GM21360 (cell line): Measurements from ENCODE around the gene CAMTA1.

ENCODE experiments used
- ATAC-seq: cut with Tn5 transposase; IDR thresholded peaks from one replicate; pipeline ENCODE4 v1.9.1; 2021; ENCODE audit warnings: mild to moderate bottlenecking, moderate library complexity; ENCODE audit not compliant: unreplicated experiment

The CAMTA1 gene

GRCh38 chr1:7491109-7491817, 706.0 kb downstream of the CAMTA1 start:
- no peak for ATAC-seq

GRCh38 chr1:7491818-7492173, 706.5 kb downstream of the CAMTA1 start:
- no peak for ATAC-seq

- ATAC-seq: no peak
These were observed 708.6 kb downstream of the CAMTA1 start for GRCh38 chr1:7493711-7494454.

GRCh38 chr1:7495962-7496361, 710.7 kb downstream of the CAMTA1 start:
- ATAC-seq: no peak

GRCh38 chr1:7497107-7497637, 711.9 kb downstream of the CAMTA1 start:
- ATAC-seq: no peak

GRCh38 chr1:7500381-7501083, 715.3 kb downstream of the CAMTA1 start:
- no peak for ATAC-seq

- ATAC-seq: no peak
These were observed 715.8 kb downstream of the CAMTA1 start for GRCh38 chr1:7501084-7501491.

GRCh38 chr1:7501723-7502603, 716.7 kb downstream of the CAMTA1 start:
- ATAC-seq: no peak

GRCh38 chr1:7503691-7504437, 718.6 kb downstream of the CAMTA1 start:
- ATAC-seq: no peak

GRCh38 chr1:7504438-7504720, 719.1 kb downstream of the CAMTA1 start:
- no peak for ATAC-seq

- ATAC-seq: no peak
These were observed 720.0 kb downstream of the CAMTA1 start for GRCh38 chr1:7505094-7505770.

- no peak for ATAC-seq
These were observed 720.7 kb downstream of the CAMTA1 start for GRCh38 chr1:7505771-7506453.

GRCh38 chr1:7506454-7507284, 721.4 kb downstream of the CAMTA1 start:
- ATAC-seq: no peak

- no peak for ATAC-seq
These were observed 722.2 kb downstream of the CAMTA1 start for GRCh38 chr1:7507285-7508019.

- ATAC-seq: no peak
These were observed 723.0 kb downstream of the CAMTA1 start for GRCh38 chr1:7508052-7508933.

GRCh38 chr1:7508934-7509519, 723.8 kb downstream of the CAMTA1 start:
- no peak for ATAC-seq
